ENCODE results near the gene DNAJB6. TPM values are rescaled to one million over a fixed set of nuclear protein-coding genes. Genes with fewer than 3 reads are reported as not detected.

Gene DNAJB6
- 100 to 1,000 TPM; 144 to 171 (median 163) TPM for polyA plus RNA-seq (ENCODE audit: insufficient read length in 4 of 4)

- peak; percentile 82 to 87 (median 83) for DNase-seq (ENCODE audit: low read depth in 4 of 4, low spot score in 3 of 4)
These were observed at the start of gene DNAJB6 for GRCh38 chr7:157336383-157337315. Gene DNAJB6, plus strand, starts transcription at chr7:157337004. Its CDS starts 21,569 bp downstream, at chr7:157358573.

- no peak for DNase-seq (ENCODE audit: low read depth in 4 of 4, low spot score in 3 of 4)
These were observed 45.3 kb upstream of the DNAJB6 start for GRCh38 chr7:157291404-157292080.

- no peak for DNase-seq (ENCODE audit: low read depth in 4 of 4, low spot score in 3 of 4)
These were observed 44.5 kb upstream of the DNAJB6 start for GRCh38 chr7:157292258-157292657.

- DNase-seq (ENCODE audit: low read depth in 4 of 4, low spot score in 3 of 4) = no peak
These were observed 43.9 kb upstream of the DNAJB6 start for GRCh38 chr7:157292770-157293412.

- no peak for DNase-seq (ENCODE audit: low read depth in 4 of 4, low spot score in 3 of 4)
These were observed 43.4 kb upstream of the DNAJB6 start for GRCh38 chr7:157293413-157293788.

- no peak for DNase-seq (ENCODE audit: low read depth in 4 of 4, low spot score in 3 of 4)
These were observed 42.0 kb upstream of the DNAJB6 start for GRCh38 chr7:157294773-157295172.

- DNase-seq (ENCODE audit: low read depth in 4 of 4, low spot score in 3 of 4) = no peak
These were observed 41.5 kb upstream of the DNAJB6 start for GRCh38 chr7:157295338-157295737.

- DNase-seq (ENCODE audit: low read depth in 4 of 4, low spot score in 3 of 4) = no peak
These were observed 39.6 kb upstream of the DNAJB6 start for GRCh38 chr7:157297185-157297584.

GRCh38 chr7:157299317-157299612 is 37.5 kb upstream of the DNAJB6 start:
- no peak for DNase-seq (ENCODE audit: low read depth in 4 of 4, low spot score in 3 of 4)

GRCh38 chr7:157299613-157300368 is 37.0 kb upstream of the DNAJB6 start:
- DNase-seq (ENCODE audit: low read depth in 4 of 4, low spot score in 3 of 4) = no peak

GRCh38 chr7:157300369-157300825 is 36.4 kb upstream of the DNAJB6 start:
- no peak for DNase-seq (ENCODE audit: low read depth in 4 of 4, low spot score in 3 of 4)

- no peak for DNase-seq (ENCODE audit: low read depth in 4 of 4, low spot score in 3 of 4)
These were observed 35.1 kb upstream of the DNAJB6 start for GRCh38 chr7:157301610-157302120.

GRCh38 chr7:157306846-157307838 is 29.7 kb upstream of the DNAJB6 start:
- DNase-seq (ENCODE audit: low read depth in 4 of 4, low spot score in 3 of 4) = no peak

GRCh38 chr7:157309988-157310668 is 26.7 kb upstream of the DNAJB6 start:
- DNase-seq (ENCODE audit: low read depth in 4 of 4, low spot score in 3 of 4) = no peak

GRCh38 chr7:157310676-157311185 is 26.1 kb upstream of the DNAJB6 start:
- no peak for DNase-seq (ENCODE audit: low read depth in 4 of 4, low spot score in 3 of 4)

GRCh38 chr7:157312941-157313340 is 23.9 kb upstream of the DNAJB6 start:
- no peak for DNase-seq (ENCODE audit: low read depth in 4 of 4, low spot score in 3 of 4)

GRCh38 chr7:157313645-157314044 is 23.2 kb upstream of the DNAJB6 start:
- DNase-seq (ENCODE audit: low read depth in 4 of 4, low spot score in 3 of 4) = no peak

- no peak for DNase-seq (ENCODE audit: low read depth in 4 of 4, low spot score in 3 of 4)
These were observed 18.6 kb upstream of the DNAJB6 start for GRCh38 chr7:157318015-157318706.

Measured in left renal pelvis (tissue), 4 donors.